ENCODE measurements around the gene RELN. TPM values are rescaled to one million over a fixed set of nuclear protein-coding genes. Genes with fewer than 3 reads are reported as not detected.

The RELN gene
- total RNA-seq, 2 donors from 2014 or later = 6.9 to 8.0 TPM

DNA sequence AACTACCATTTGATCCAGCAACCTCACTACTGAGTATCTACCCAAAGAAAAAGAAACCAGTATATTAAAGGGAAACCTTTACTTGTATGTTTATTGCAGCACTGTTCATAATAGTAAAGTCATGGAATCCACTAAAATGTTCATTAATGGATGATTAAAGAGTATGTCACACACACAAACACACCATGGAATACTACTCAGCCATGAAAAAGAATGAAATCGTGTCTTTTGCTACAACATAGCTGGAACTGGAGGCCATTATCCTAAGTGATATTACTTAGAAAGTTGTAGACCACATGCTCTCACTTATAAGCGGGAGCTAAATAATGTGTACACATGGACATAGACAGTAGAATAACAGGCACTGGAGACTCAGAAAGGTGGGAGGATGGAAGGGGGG is 340.4 kb downstream of the RELN start:
- TF ChIP-seq, protein P1, sequence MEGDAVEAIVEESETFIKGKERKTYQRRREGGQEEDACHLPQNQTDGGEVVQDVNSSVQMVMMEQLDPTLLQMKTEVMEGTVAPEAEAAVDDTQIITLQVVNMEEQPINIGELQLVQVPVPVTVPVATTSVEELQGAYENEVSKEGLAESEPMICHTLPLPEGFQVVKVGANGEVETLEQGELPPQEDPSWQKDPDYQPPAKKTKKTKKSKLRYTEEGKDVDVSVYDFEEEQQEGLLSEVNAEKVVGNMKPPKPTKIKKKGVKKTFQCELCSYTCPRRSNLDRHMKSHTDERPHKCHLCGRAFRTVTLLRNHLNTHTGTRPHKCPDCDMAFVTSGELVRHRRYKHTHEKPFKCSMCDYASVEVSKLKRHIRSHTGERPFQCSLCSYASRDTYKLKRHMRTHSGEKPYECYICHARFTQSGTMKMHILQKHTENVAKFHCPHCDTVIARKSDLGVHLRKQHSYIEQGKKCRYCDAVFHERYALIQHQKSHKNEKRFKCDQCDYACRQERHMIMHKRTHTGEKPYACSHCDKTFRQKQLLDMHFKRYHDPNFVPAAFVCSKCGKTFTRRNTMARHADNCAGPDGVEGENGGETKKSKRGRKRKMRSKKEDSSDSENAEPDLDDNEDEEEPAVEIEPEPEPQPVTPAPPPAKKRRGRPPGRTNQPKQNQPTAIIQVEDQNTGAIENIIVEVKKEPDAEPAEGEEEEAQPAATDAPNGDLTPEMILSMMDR (IDR thresholded peaks at IDR 0.05) = no peak
- no peak overlapping the region for H3K27ac ChIP-seq
- no peaks in the 10 kb centered on the region for H3K27me3 ChIP-seq
- H3K36me3 ChIP-seq = no peaks in the 10 kb centered on the region
- H3K4me1 ChIP-seq = no peaks in the 10 kb centered on the region
- DNase-seq (ENCODE audit: low spot score) = no peak
- peaks cover 0 to 38% of the 10 kb centered on the region in 2 donors for H3K9me3 ChIP-seq
- H3K4me3 ChIP-seq = no peak overlapping the region

DNA sequence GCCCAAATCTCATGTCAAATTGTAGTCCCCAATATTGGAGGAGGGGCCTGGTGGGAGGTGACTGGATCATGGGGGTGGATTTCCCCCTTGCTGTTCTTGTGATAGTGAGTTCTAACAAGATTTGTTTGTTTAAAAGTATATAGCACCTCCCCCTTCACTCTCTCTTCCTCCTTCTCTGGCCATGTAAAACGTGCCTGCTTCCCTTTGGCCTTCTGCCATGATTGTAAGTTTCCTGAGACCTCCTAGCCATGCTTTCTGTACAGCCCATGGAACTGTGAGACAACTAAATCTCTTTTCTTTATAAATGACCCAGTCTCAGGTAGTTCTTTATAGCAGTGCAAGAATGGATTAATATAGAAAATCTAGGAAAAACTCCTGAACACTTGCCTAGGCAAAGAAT is 341.3 kb downstream of the RELN start:
- Histone ChIP-seq H3K4me3 (no peak overlapping the region), H3K4me1 (no peaks in the 10 kb centered on the region), H3K9me3 (peaks cover 0 to 38% of the 10 kb centered on the region in 2 donors), H3K27me3 (no peaks in the 10 kb centered on the region), H3K27ac (no peak overlapping the region), H3K36me3 (no peaks in the 10 kb centered on the region)
- TF ChIP-seq, protein P1 (IDR thresholded peaks at IDR 0.05) = no peak
- no peak for DNase-seq (ENCODE audit: low spot score)

DNA sequence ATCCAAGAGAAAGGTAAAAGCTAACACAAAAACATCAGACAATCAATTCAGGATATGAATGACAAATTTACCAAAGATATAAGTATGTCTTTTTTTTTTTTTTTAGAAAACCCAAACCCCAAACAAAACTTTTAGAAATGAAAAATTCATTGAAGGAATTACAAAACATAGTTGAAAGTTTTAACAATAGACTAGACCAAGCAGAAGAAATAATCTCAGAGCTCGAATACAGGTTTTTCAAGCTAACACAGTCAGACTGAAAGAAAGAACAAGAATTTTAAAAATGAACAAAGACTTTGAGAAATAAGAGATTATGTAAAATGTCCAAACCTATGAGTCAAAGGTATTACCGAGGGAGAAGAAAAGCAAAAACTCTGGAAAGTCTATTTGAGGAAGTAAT is 345.1 kb downstream of the RELN start:
- H3K9me3 ChIP-seq = peaks cover 0 to 38% of the 10 kb centered on the region in 2 donors
- no peaks in the 10 kb centered on the region for H3K4me1 ChIP-seq
- H3K36me3 ChIP-seq = no peaks in the 10 kb centered on the region
- DNase-seq (ENCODE audit: low spot score) = no peak
- TF ChIP-seq, protein P1 (IDR thresholded peaks at IDR 0.05) = no peak
- H3K27me3 ChIP-seq = no peaks in the 10 kb centered on the region
- H3K4me3 ChIP-seq = no peak overlapping the region
- no peak overlapping the region for H3K27ac ChIP-seq

DNA sequence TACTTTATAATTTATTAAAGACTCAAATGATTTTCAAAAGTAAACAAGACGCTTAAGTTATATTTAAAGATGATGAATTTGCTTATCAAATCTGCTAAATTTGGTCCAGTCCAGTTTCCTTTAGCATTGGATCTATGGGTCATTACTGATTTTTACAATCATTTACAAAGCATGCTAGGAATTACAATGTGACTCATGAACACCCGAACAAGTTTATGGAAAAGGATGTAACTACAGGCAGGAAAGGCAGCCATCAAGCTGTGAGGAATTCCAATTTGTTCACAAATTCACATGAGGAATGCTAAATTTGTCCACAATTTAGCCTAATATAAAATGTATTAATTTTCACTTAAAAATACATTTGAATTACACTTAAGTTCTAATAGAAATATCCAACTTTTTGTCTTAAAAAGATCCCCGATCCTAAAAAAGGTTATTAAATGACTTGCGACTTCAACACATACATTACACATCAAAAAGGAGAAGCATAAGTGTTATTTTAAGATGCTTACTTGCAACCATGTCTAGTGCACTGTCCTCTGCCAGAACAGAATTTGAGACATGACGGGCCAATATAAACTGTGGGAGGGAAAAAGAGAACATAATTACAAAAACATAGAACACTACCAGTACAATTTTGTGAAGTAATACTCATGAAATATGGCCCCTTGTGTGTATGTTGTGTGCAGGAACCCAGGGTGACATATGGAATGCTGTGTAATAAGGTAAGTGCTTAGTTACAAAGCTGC is 349.3 kb downstream of the RELN start:
- no peaks in the 10 kb centered on the region for H3K36me3 ChIP-seq
- TF ChIP-seq, protein P1 (IDR thresholded peaks at IDR 0.05) = no peak
- no peak for DNase-seq (ENCODE audit: low spot score)
- H3K9me3 ChIP-seq = peaks cover 0 to 11% of the 10 kb centered on the region in 2 donors
- H3K4me3 ChIP-seq = no peak overlapping the region
- H3K27me3 ChIP-seq = no peaks in the 10 kb centered on the region
- H3K4me1 ChIP-seq = no peaks in the 10 kb centered on the region
- H3K27ac ChIP-seq = no peak overlapping the region

DNA sequence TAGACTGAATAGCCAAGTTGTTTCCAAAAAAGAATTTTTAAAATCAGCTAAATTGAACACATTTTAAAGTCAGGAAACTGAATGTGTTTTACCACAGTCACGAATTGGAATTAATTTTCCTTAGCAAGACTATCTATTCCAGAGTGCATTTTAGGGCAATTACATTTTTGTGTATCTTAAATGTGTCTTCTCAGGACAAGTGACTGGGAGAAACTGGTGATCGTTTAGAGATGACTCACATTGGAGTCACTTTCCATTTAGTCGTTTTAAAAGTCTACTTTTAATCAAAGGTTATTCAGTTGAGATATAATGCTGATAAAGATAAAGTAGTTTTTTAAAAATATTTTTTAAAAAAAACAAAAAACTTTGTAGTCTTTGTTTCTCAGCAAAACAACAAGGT is 351.7 kb downstream of the RELN start:
- Histone ChIP-seq H3K36me3 (no peaks in the 10 kb centered on the region), H3K9me3 (no peaks in the 10 kb centered on the region), H3K4me1 (no peaks in the 10 kb centered on the region), H3K27me3 (no peaks in the 10 kb centered on the region), H3K27ac (no peak overlapping the region), H3K4me3 (no peak overlapping the region)
- TF ChIP-seq, protein P1 (IDR thresholded peaks at IDR 0.05) = no peak
- no peak for DNase-seq (ENCODE audit: low spot score)

DNA sequence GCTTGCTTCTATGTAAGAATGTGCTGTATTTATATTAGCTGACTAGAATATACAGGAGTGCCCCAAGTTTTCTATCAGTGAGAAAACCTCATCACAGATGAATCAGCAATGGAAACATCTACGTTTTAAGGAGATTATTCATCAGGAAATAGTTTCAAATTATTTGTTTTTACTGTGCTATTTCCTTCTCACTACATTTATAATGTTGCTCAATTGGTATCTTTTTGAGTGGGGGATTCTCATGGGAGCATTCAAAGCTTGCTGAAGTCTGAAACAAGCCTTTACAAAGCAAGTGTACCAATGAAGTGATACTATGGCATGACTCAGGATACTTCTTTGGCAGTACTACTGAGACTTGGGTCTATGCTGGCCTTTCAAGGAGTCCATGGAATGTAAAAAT is 352.4 kb downstream of the RELN start:
- DNase-seq (ENCODE audit: low spot score) = no peak
- no peaks in the 10 kb centered on the region for H3K9me3 ChIP-seq
- H3K4me1 ChIP-seq = no peaks in the 10 kb centered on the region
- TF ChIP-seq, protein P1 (IDR thresholded peaks at IDR 0.05) = no peak
- no peak overlapping the region for H3K27ac ChIP-seq
- H3K4me3 ChIP-seq = no peak overlapping the region
- H3K27me3 ChIP-seq = no peaks in the 10 kb centered on the region
- H3K36me3 ChIP-seq = no peaks in the 10 kb centered on the region
